HepG2 (cell line): ENCODE measurements around the gene CDK14. TPM values are rescaled to one million over a fixed set of nuclear protein-coding genes. Genes with fewer than 3 reads are reported as not detected.

Experiments
- ATAC-seq: fragments of 200-7000 bp; cut with Tn5 transposase; 3 replicates; pipeline ENCODE4 v1.9.1; 2020; ENCODE audit warnings: mild to moderate bottlenecking, moderate library complexity
- BruUV-seq: library from RNA; stranded (reverse); fragments of 400-500 nt; replicated peaks from 2 replicates; lab custom pipeline; 2021; lab: Mats Ljungman, UMichigan
- CTCF ChIA-PET: fragments of 300-600 bp; formaldehyde crosslinking; extraction: SDS; loops from one replicate; lab custom pipeline; 2021; ENCODE audit warnings: low total read pairs, inconsistent platforms, low intra/inter-chr PET ratio; lab: Yijun Ruan, JAX
- POLR2A ChIA-PET: fragments of 350-600 bp; sonication (Branson Sonifier 250); formaldehyde crosslinking; loops from one replicate; lab custom pipeline; 2020; ENCODE audit warnings: antibody characterized with exemption, inconsistent platforms; lab: Yijun Ruan, JAX
- DNase-seq: peaks from one replicate; pipeline ENCODE4 v3.0.0-alpha.2; 2015; ENCODE audit warnings: low spot score
- FAIRE-seq: peaks from 3 replicates; lab custom pipeline; 2011; peaks lifted over from hg19 to GRCh38; lab: Jason Lieb, UNC
- H2AFZ ChIP-seq: one replicate; pipeline ENCODE4 v1.6.1; 2011; ENCODE audit warnings: low read length, inconsistent platforms
- H3K27ac ChIP-seq: fragments of 300-600 bp; 3 replicates; pipeline ENCODE4 v1.8.0; 2011; ENCODE audit warnings: mixed run types, mild to moderate bottlenecking, mixed read lengths, low read length, inconsistent platforms; ENCODE audit not compliant: insufficient read depth; ENCODE audit errors: extremely low read length
- H3K27me3 ChIP-seq, 2 experiments: fragments of 200-600 bp in 1 of 2; 2 replicates in 1 of 2; 3 replicates in 1 of 2; pipeline versions ENCODE4 v1.6.0 to v1.8.0; 2011; ENCODE audit warnings: low read length in 2 of 2, mild to moderate bottlenecking in 2 of 2, moderate library complexity in 2 of 2, inconsistent platforms in 1 of 2; ENCODE audit not compliant: insufficient read depth in 2 of 2, control insufficient read depth in 1 of 2
- H3K36me3 ChIP-seq, 2 experiments: fragments of 200-600 bp in 1 of 2; replicated peaks in 1 of 2; 2 replicates in 1 of 2; 3 replicates in 1 of 2; pipeline versions ENCODE4 v1.5.1 to v1.8.0; 2011; ENCODE audit warnings: low read length in 2 of 2, inconsistent platforms in 1 of 2; ENCODE audit not compliant: insufficient read depth in 2 of 2, control insufficient read depth in 1 of 2
- H3K4me1 ChIP-seq: 2 replicates; pipeline ENCODE4 v1.5.1; 2012; ENCODE audit warnings: low read length, inconsistent platforms; ENCODE audit not compliant: insufficient read depth
- H3K4me2 ChIP-seq: 2 replicates; pipeline ENCODE4 v1.6.0; 2011; ENCODE audit warnings: low read depth, low read length, inconsistent platforms
- H3K4me3 ChIP-seq, 3 experiments: fragments of 200-600 bp in 1 of 3; sonication (generic), shearing (Covaris generic) in 1 of 3; replicated peaks in 1 of 3; 2 replicates each; pipeline ENCODE4 v1.5.1; 2011 to 2016; ENCODE audit warnings: low read length in 3 of 3, inconsistent platforms in 2 of 3, low read depth in 2 of 3, mild to moderate bottlenecking in 2 of 3, control low read depth in 1 of 3, mixed read lengths in 1 of 3; ENCODE audit not compliant: insufficient read depth in 1 of 3
- H3K79me2 ChIP-seq: one replicate; pipeline ENCODE4 v1.6.1; 2011; ENCODE audit warnings: low read length, inconsistent platforms; ENCODE audit not compliant: insufficient read depth
- H3K9ac ChIP-seq: 2 replicates; pipeline ENCODE4 v1.6.0; 2011; ENCODE audit warnings: mild to moderate bottlenecking, low read depth, low read length, inconsistent platforms; ENCODE audit not compliant: insufficient read depth
- H3K9me3 ChIP-seq: 2 replicates; pipeline ENCODE4 v1.5.1; 2012; ENCODE audit warnings: mild to moderate bottlenecking, low read length
- H4K20me1 ChIP-seq: 2 replicates; pipeline ENCODE4 v1.6.0; 2011; ENCODE audit warnings: inconsistent platforms, mild to moderate bottlenecking, low read length, moderate library complexity; ENCODE audit not compliant: insufficient read depth
- GATAD2A ChIP-seq: IDR thresholded peaks from 2 replicates; pipeline ENCODE4 v1.6.1; 2016
- KDM5B ChIP-seq: sonication (generic); formaldehyde crosslinking; IDR thresholded peaks from 2 replicates; pipeline ENCODE4 v1.4.0; 2020; ENCODE audit warnings: missing genetic modification reagents, mild to moderate bottlenecking, borderline replicate concordance
- MIXL1 ChIP-seq: IDR thresholded peaks from 2 replicates; pipeline ENCODE4 v1.6.1; 2016
- NR2F2 ChIP-seq: IDR thresholded peaks from 2 replicates; pipeline ENCODE4 v1.6.1; 2012; ENCODE audit warnings: low read depth, inconsistent platforms, borderline replicate concordance
- REXO4 ChIP-seq: sonication (generic); formaldehyde crosslinking; IDR thresholded peaks from 2 replicates; pipeline ENCODE4 v1.8.0; 2022; ENCODE audit warnings: missing genetic modification reagents, mild to moderate bottlenecking, borderline replicate concordance
- SMYD3 ChIP-seq: sonication (generic); formaldehyde crosslinking; IDR thresholded peaks from 2 replicates; pipeline ENCODE4 v1.8.1; 2023; ENCODE audit warnings: mild to moderate bottlenecking, missing genetic modification reagents
- ZNF138 ChIP-seq: sonication (generic); formaldehyde crosslinking; IDR thresholded peaks from 2 replicates; pipeline ENCODE4 v1.5.0; 2020; ENCODE audit warnings: mild to moderate bottlenecking, low read depth, missing genetic modification reagents
- ZNF337 ChIP-seq: sonication (generic); formaldehyde crosslinking; IDR thresholded peaks from 2 replicates; pipeline ENCODE4 v1.5.1; 2020; ENCODE audit warnings: missing genetic modification reagents, low read depth, mild to moderate bottlenecking, borderline replicate concordance
- WGBS: methylation state at CpG from one replicate; pipeline ENCODE4 v1.1.6; 2017; ENCODE audit warnings: low lambda C conversion rate; 5-methylcytosine and 5-hydroxymethylcytosine counted together
- in situ Hi-C: cut with HindIII; loops from 2 replicates; pipeline ENCODE4 v1.10.0; 2017; ENCODE audit warnings: low pct_unique_long_range_greater_than_20kb; ENCODE audit not compliant: extremely low pct_ligation_motif_present
- intact Hi-C: fragments of 100-400 bp; cut with micrococcal nuclease; formaldehyde crosslinking; loops from one replicate; pipeline ENCODE4 v1.10.0; 2022; ENCODE audit not compliant: unreplicated experiment
- polyA plus RNA-seq, 8 experiments: library from polyadenylated mRNA; depleted of rRNA in 3 of 8; stranded (reverse) in 7 of 8; unstranded in 1 of 8; fragments of >200 nt; fragmentation: Illumina TruSeq in 4 of 8; extraction: Trizol in 4 of 8; gene quantifications; 2 replicates each; pipeline versions ENCODE4 v1.2.1 to v1.2.3, GENCODE V29; 2011 to 2016; ENCODE audit warnings: low read depth in 4 of 8, missing spikeins in 1 of 8, mixed read lengths in 1 of 8; ENCODE audit not compliant: insufficient read depth in 1 of 8
- total RNA-seq, 5 experiments: library from RNA; depleted of rRNA; stranded (reverse); fragments of >200 nt; fragmentation: Illumina TruSeq; extraction: Trizol; gene quantifications; 2 replicates each; pipeline ENCODE4 v1.2.3, GENCODE V29; 2016; ENCODE audit warnings: low read depth in 1 of 5
- TF ChIP-seq, protein P1 (sequence below): sonication (generic); formaldehyde crosslinking; IDR thresholded peaks from 2 replicates; pipeline ENCODE4 v1.9.0; 2021; ENCODE audit warnings: missing genetic modification reagents, borderline replicate concordance
- TF ChIP-seq, protein P2 (sequence below): sonication (generic); formaldehyde crosslinking; IDR thresholded peaks from 2 replicates; pipeline ENCODE4 v1.5.0; 2020; ENCODE audit warnings: missing genetic modification reagents
- TF ChIP-seq, protein P3 (sequence below): sonication (generic); formaldehyde crosslinking; IDR thresholded peaks from 2 replicates; pipeline ENCODE4 v1.4.0; 2020; ENCODE audit warnings: low read depth, mild to moderate bottlenecking, missing genetic modification reagents
- TF ChIP-seq, protein P4 (sequence below): sonication (generic); formaldehyde crosslinking; IDR thresholded peaks from 2 replicates; pipeline ENCODE4 v1.5.0; 2020; ENCODE audit warnings: missing genetic modification reagents

CDK14 gene
- total and polyA plus RNA-seq, 2 of the 13 experiments (the other 11 are each of a cell fraction or from before 2014, with no cell fraction given) = 0.26 to 0.71 TPM

DNA sequence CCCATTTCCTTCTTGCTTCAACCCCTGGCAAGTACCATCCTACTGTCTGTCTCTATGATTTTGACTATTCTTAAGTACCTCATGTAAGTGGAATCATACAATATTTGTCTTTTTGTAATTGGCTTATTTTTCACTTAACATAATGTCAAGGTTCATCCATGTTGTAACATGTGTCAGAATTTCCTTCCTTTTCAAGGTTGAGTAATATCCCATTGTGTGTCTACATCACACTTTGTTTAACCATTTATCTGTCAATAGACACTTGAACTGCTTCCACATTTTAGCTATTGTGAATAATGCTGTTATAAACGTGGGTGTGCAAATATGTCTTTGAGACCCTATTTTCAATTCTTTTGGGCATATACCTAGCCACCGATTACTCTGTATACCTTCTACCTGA lies 14.0 kb upstream of the CDK14 start:
- H3K9ac ChIP-seq = no peak overlapping the region
- H4K20me1 ChIP-seq = no peaks in the 10 kb centered on the region
- no peak for FAIRE-seq
- POLR2A ChIA-PET = no interaction called here
- DNase-seq = no peak
- CTCF ChIA-PET = no interaction called here
- WGBS = 46% methylated on average over 2 of the region's 2 CpGs
- H3K36me3 ChIP-seq = no peaks in the 10 kb centered on the region
- H3K9me3 ChIP-seq = no peaks in the 10 kb centered on the region
- H3K79me2 ChIP-seq = no peaks in the 10 kb centered on the region
- H3K4me2 ChIP-seq = no peak overlapping the region
- no peak for ATAC-seq
- TF ChIP-seq KDM5B (CRISPR knock-in tag) = no peak
- TF ChIP-seq, protein P1, sequence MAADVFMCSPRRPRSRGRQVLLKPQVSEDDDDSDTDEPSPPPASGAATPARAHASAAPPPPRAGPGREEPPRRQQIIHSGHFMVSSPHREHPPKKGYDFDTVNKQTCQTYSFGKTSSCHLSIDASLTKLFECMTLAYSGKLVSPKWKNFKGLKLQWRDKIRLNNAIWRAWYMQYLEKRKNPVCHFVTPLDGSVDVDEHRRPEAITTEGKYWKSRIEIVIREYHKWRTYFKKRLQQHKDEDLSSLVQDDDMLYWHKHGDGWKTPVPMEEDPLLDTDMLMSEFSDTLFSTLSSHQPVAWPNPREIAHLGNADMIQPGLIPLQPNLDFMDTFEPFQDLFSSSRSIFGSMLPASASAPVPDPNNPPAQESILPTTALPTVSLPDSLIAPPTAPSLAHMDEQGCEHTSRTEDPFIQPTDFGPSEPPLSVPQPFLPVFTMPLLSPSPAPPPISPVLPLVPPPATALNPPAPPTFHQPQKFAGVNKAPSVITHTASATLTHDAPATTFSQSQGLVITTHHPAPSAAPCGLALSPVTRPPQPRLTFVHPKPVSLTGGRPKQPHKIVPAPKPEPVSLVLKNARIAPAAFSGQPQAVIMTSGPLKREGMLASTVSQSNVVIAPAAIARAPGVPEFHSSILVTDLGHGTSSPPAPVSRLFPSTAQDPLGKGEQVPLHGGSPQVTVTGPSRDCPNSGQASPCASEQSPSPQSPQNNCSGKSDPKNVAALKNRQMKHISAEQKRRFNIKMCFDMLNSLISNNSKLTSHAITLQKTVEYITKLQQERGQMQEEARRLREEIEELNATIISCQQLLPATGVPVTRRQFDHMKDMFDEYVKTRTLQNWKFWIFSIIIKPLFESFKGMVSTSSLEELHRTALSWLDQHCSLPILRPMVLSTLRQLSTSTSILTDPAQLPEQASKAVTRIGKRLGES = no peak
- TF ChIP-seq, protein P2, sequence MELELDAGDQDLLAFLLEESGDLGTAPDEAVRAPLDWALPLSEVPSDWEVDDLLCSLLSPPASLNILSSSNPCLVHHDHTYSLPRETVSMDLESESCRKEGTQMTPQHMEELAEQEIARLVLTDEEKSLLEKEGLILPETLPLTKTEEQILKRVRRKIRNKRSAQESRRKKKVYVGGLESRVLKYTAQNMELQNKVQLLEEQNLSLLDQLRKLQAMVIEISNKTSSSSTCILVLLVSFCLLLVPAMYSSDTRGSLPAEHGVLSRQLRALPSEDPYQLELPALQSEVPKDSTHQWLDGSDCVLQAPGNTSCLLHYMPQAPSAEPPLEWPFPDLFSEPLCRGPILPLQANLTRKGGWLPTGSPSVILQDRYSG (CRISPR knock-in tag) = no peak
- TF ChIP-seq ZNF138 (CRISPR knock-in tag) = no peak
- no TSS peak for BruUV-seq
- no peaks in the 10 kb centered on the region for H3K27me3 ChIP-seq
- in situ Hi-C loops (no loop called here), intact Hi-C loops (no loop called here)
- no peak overlapping the region for H3K27ac ChIP-seq
- H3K4me1 ChIP-seq = no peaks in the 10 kb centered on the region
- no peak overlapping the region for H3K4me3 ChIP-seq
- H2AFZ ChIP-seq = no peak overlapping the region

DNA sequence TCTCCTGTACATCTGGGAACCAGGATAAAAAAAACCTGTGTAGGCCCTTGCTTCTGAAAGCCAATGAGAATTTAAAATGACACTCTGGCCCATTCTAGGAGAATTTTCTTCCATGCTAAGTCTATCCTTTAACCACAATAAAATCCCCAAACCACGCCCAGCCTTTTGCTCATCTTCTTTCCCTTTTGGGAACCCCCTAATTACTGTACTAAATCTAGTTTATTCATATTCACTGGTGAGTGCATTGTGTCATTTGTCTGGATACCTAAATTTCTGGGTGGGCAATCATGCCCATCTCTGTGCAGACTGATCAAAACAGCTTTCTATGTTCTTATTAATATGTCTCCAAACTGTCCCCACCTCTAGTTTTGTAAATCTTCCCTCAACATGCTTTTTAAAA lies 11.7 kb upstream of the CDK14 start:
- 0% methylated on average over 1 of the region's 1 CpG for WGBS
- H3K9me3 ChIP-seq = no peaks in the 10 kb centered on the region
- no peak overlapping the region for H3K27ac ChIP-seq
- H2AFZ ChIP-seq = no peak overlapping the region
- no peaks in the 10 kb centered on the region for H3K4me1 ChIP-seq
- ATAC-seq = no peak
- H3K27me3 ChIP-seq = no peaks in the 10 kb centered on the region
- POLR2A ChIA-PET = no interaction called here
- H3K4me2 ChIP-seq = no peak overlapping the region
- no peaks in the 10 kb centered on the region for H3K36me3 ChIP-seq
- H3K4me3 ChIP-seq = no peak overlapping the region
- no peaks in the 10 kb centered on the region for H4K20me1 ChIP-seq
- intact Hi-C loops (no loop called here), in situ Hi-C loops (no loop called here)
- no TSS peak for BruUV-seq
- CTCF ChIA-PET = no interaction called here
- DNase-seq = no peak
- no peak overlapping the region for H3K9ac ChIP-seq
- H3K79me2 ChIP-seq = no peaks in the 10 kb centered on the region
- no peak for FAIRE-seq
- TF ChIP-seq SMYD3 (CRISPR knock-in tag) = no peak
- TF ChIP-seq REXO4 = no peak
- TF ChIP-seq, protein P3, sequence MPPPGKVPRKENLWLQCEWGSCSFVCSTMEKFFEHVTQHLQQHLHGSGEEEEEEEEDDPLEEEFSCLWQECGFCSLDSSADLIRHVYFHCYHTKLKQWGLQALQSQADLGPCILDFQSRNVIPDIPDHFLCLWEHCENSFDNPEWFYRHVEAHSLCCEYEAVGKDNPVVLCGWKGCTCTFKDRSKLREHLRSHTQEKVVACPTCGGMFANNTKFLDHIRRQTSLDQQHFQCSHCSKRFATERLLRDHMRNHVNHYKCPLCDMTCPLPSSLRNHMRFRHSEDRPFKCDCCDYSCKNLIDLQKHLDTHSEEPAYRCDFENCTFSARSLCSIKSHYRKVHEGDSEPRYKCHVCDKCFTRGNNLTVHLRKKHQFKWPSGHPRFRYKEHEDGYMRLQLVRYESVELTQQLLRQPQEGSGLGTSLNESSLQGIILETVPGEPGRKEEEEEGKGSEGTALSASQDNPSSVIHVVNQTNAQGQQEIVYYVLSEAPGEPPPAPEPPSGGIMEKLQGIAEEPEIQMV (CRISPR knock-in tag) = no peak
- no peak for TF ChIP-seq GATAD2A
- TF ChIP-seq, protein P4, sequence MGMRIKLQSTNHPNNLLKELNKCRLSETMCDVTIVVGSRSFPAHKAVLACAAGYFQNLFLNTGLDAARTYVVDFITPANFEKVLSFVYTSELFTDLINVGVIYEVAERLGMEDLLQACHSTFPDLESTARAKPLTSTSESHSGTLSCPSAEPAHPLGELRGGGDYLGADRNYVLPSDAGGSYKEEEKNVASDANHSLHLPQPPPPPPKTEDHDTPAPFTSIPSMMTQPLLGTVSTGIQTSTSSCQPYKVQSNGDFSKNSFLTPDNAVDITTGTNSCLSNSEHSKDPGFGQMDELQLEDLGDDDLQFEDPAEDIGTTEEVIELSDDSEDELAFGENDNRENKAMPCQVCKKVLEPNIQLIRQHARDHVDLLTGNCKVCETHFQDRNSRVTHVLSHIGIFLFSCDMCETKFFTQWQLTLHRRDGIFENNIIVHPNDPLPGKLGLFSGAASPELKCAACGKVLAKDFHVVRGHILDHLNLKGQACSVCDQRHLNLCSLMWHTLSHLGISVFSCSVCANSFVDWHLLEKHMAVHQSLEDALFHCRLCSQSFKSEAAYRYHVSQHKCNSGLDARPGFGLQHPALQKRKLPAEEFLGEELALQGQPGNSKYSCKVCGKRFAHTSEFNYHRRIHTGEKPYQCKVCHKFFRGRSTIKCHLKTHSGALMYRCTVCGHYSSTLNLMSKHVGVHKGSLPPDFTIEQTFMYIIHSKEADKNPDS (CRISPR knock-in tag) = no peak
- TF ChIP-seq MIXL1 (CRISPR knock-in tag) = no peak
- no peak for TF ChIP-seq NR2F2
- no peak for TF ChIP-seq ZNF337 (CRISPR knock-in tag)
